Keratinocyte (primary cell): ENCODE data around the gene QPCTL. TPM values are rescaled to one million over a fixed set of nuclear protein-coding genes. Genes with fewer than 3 reads are reported as not detected.

Experiments used
- DNase-seq: peaks from one replicate; pipeline ENCODE4 v3.0.0-alpha.2; 2011; ENCODE audit warnings: low read depth, missing footprints, low spot score
- FAIRE-seq: peaks from 2 replicates; lab custom pipeline; 2011; peaks lifted over from hg19 to GRCh38; lab: Jason Lieb, UNC
- H2AFZ ChIP-seq: 2 replicates; pipeline ENCODE4 v1.6.0; 2012; ENCODE audit warnings: low read length, control low read depth, inconsistent platforms; ENCODE audit not compliant: control insufficient read depth
- H3K27ac ChIP-seq: 2 replicates; pipeline ENCODE4 v1.5.1; 2011; ENCODE audit warnings: low read length; ENCODE audit not compliant: control insufficient read depth, insufficient read depth
- H3K27me3 ChIP-seq: 3 replicates; pipeline ENCODE4 v1.6.0; 2011; ENCODE audit warnings: low read length; ENCODE audit not compliant: control insufficient read depth, insufficient read depth; ENCODE audit errors: extremely low read depth
- H3K36me3 ChIP-seq, 2 experiments: 2 replicates in 1 of 2; 3 replicates in 1 of 2; pipeline ENCODE4 v1.5.1; 2011; ENCODE audit warnings: low read length in 2 of 2, mild to moderate bottlenecking in 1 of 2; ENCODE audit not compliant: control insufficient read depth in 2 of 2, insufficient read depth in 2 of 2; ENCODE audit errors: extremely low read depth in 1 of 2
- H3K4me1 ChIP-seq: 3 replicates; pipeline ENCODE4 v1.5.1; 2011; ENCODE audit warnings: low read length; ENCODE audit not compliant: control insufficient read depth, insufficient read depth; ENCODE audit errors: extremely low read depth
- H3K4me2 ChIP-seq: 3 replicates; pipeline ENCODE4 v1.6.0; 2011; ENCODE audit warnings: low read depth, low read length; ENCODE audit not compliant: control insufficient read depth, insufficient read depth; ENCODE audit errors: extremely low read depth
- H3K4me3 ChIP-seq, 3 experiments: fragments of 200-600 bp in 1 of 3; sonication (generic) in 1 of 3; 2 replicates in 2 of 3; 3 replicates in 1 of 3; pipeline ENCODE4 v1.5.1; 2011 to 2016; ENCODE audit warnings: low read length in 3 of 3, mild to moderate bottlenecking in 3 of 3, control low read depth in 2 of 3, inconsistent platforms in 1 of 3, low read depth in 1 of 3, mixed read lengths in 1 of 3, mixed run types in 1 of 3, moderate library complexity in 1 of 3; ENCODE audit not compliant: control insufficient read depth in 2 of 3, insufficient read depth in 2 of 3; ENCODE audit errors: extremely low read depth in 1 of 3
- H3K79me2 ChIP-seq: 2 replicates; pipeline ENCODE4 v1.6.0; 2012; ENCODE audit warnings: low read length; ENCODE audit not compliant: control insufficient read depth, insufficient read depth
- H3K9ac ChIP-seq: 3 replicates; pipeline ENCODE4 v1.6.0; 2011; ENCODE audit warnings: low read length; ENCODE audit not compliant: control insufficient read depth, insufficient read depth; ENCODE audit errors: extremely low read depth
- H3K9me1 ChIP-seq: 3 replicates; pipeline ENCODE4 v1.6.0; 2011; ENCODE audit warnings: low read length; ENCODE audit not compliant: control insufficient read depth, insufficient read depth; ENCODE audit errors: extremely low read depth
- H3K9me3 ChIP-seq: 2 replicates; pipeline ENCODE4 v1.5.1; 2012; ENCODE audit warnings: low read depth, low read length; ENCODE audit not compliant: control insufficient read depth
- H4K20me1 ChIP-seq: 3 replicates; pipeline ENCODE4 v1.6.0; 2011; ENCODE audit warnings: low read length; ENCODE audit not compliant: control insufficient read depth, insufficient read depth; ENCODE audit errors: extremely low read depth
- EZH2 ChIP-seq: IDR thresholded peaks from one replicate; pipeline ENCODE4 v1.6.1; 2012; ENCODE audit warnings: inconsistent platforms, mild to moderate bottlenecking, low read length, moderate library complexity
- dilution Hi-C: fragments of 300-500 bp; cut with MboI; formaldehyde crosslinking; loops from one replicate; pipeline ENCODE4 v1.7.0; 2020; ENCODE audit warnings: low sequenced_read_pairs; ENCODE audit not compliant: extremely low pct_ligation_motif_present
- polyA plus RNA-seq, 5 experiments: library from polyadenylated mRNA; depleted of rRNA in 3 of 5; stranded (reverse) in 3 of 5; stranded (forward) in 1 of 5; unstranded in 1 of 5; fragments of >200 nt; gene quantifications; 1 replicate in 1 of 5; 2 replicates in 3 of 5; 3 replicates in 1 of 5; pipeline versions ENCODE4 v1.2.1 to v1.2.3, GENCODE V29; 2011 to 2012; ENCODE audit warnings: missing spikeins in 2 of 5, low read depth in 1 of 5, low replicate concordance in 1 of 5
- TF ChIP-seq, protein P1 (sequence below), 3 experiments: IDR thresholded peaks in 1 of 3; conservative IDR thresholded peaks in 1 of 3; optimal IDR thresholded peaks in 1 of 3; 2 replicates in 2 of 3; 3 replicates in 1 of 3; pipeline versions ENCODE3 to v1.5.1; 2011; ENCODE audit warnings: low read length in 3 of 3, mild to moderate bottlenecking in 3 of 3, moderate library complexity in 2 of 3, control low read depth in 1 of 3, inconsistent platforms in 1 of 3; ENCODE audit not compliant: insufficient read depth in 2 of 3; ENCODE audit errors: extremely low read depth in 1 of 3

QPCTL gene
- polyA plus RNA-seq, 1 donor (not counting 4 experiments of a cell fraction or from before 2014, with no cell fraction given) = 11.9 TPM

DNA sequence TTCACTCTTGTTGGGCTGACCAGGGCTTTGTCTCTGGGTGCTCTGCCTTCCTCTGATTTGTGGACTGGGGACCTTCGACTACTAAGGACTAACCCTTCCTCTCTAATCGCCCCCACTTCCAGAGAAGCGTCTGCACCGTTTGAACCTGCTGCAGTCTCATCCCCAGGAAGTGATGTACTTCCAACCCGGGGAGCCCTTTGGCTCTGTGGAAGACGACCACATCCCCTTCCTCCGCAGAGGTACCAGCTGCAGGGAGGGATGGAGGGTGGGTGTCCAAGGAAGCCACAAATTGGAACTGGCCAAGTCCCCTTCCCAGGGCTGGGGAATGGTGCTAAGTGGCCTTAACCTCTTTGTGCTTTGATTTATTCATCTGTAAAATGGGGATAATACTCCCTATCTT, 9.2 kb downstream of the QPCTL start:
- H3K4me3 ChIP-seq = no peak overlapping the region
- H3K9me1 ChIP-seq = no peaks in the 10 kb centered on the region
- FAIRE-seq = no peak
- H3K4me2 ChIP-seq = no peak overlapping the region
- no peak overlapping the region for H3K9ac ChIP-seq
- H3K27ac ChIP-seq = no peak overlapping the region
- dilution Hi-C loops = no loop called here
- H3K4me1 ChIP-seq = peaks cover 7% of the 10 kb centered on the region
- H2AFZ ChIP-seq = no peak overlapping the region
- H3K36me3 ChIP-seq = peaks cover 15 to 18% of the 10 kb centered on the region in 2 experiments
- no peak for DNase-seq
- no peaks in the 10 kb centered on the region for H3K79me2 ChIP-seq
- H3K9me3 ChIP-seq = no peaks in the 10 kb centered on the region
- H3K27me3 ChIP-seq = no peaks in the 10 kb centered on the region
- TF ChIP-seq EZH2 = no peak
- TF ChIP-seq, protein P1, sequence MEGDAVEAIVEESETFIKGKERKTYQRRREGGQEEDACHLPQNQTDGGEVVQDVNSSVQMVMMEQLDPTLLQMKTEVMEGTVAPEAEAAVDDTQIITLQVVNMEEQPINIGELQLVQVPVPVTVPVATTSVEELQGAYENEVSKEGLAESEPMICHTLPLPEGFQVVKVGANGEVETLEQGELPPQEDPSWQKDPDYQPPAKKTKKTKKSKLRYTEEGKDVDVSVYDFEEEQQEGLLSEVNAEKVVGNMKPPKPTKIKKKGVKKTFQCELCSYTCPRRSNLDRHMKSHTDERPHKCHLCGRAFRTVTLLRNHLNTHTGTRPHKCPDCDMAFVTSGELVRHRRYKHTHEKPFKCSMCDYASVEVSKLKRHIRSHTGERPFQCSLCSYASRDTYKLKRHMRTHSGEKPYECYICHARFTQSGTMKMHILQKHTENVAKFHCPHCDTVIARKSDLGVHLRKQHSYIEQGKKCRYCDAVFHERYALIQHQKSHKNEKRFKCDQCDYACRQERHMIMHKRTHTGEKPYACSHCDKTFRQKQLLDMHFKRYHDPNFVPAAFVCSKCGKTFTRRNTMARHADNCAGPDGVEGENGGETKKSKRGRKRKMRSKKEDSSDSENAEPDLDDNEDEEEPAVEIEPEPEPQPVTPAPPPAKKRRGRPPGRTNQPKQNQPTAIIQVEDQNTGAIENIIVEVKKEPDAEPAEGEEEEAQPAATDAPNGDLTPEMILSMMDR (optimal IDR thresholded peaks at IDR 0.05 in 1 of 3, IDR thresholded peaks at IDR 0.05 in 1 of 3, conservative IDR thresholded peaks at IDR 0.05 in 1 of 3; ENCODE audit: extremely low read depth in 1 of 3, insufficient read depth in 2 of 3, low read length in 3 of 3) = no peak
- no peaks in the 10 kb centered on the region for H4K20me1 ChIP-seq

DNA sequence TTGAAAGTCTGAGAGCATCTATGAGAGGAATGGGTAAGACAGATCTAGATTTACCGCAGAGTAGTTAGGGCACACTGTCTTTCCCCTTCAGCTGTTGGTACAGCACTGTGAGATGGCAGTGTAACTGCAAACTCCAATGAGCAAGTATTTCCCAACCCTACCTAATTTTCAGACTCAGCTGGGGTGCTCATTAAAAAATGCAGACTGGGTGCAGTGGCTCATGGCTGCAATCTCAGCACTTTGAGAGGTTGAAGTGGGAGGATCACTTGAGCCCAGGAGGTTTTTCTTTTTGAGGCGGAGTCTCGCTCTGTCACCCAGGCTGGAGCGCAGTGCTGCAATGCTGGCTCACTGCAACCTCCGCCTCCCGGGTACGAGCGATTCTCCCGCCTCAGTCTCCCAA, 12.6 kb downstream of the QPCTL start:
- Histone ChIP-seq H4K20me1 (no peaks in the 10 kb centered on the region), H3K4me2 (no peak overlapping the region), H3K27ac (no peak overlapping the region), H3K4me1 (no peaks in the 10 kb centered on the region), H3K9ac (no peak overlapping the region), H3K4me3 (no peak overlapping the region), H3K9me1 (no peaks in the 10 kb centered on the region), H3K79me2 (no peaks in the 10 kb centered on the region), H3K36me3 (peaks cover 13 to 14% of the 10 kb centered on the region in 2 experiments), H2AFZ (no peak overlapping the region), H3K27me3 (no peaks in the 10 kb centered on the region), H3K9me3 (no peaks in the 10 kb centered on the region)
- no peak for TF ChIP-seq EZH2
- TF ChIP-seq, protein P1 (optimal IDR thresholded peaks at IDR 0.05 in 1 of 3, IDR thresholded peaks at IDR 0.05 in 1 of 3, conservative IDR thresholded peaks at IDR 0.05 in 1 of 3; ENCODE audit: extremely low read depth in 1 of 3, insufficient read depth in 2 of 3, low read length in 3 of 3) = no peak
- dilution Hi-C loops = no loop called here
- no peak for FAIRE-seq
- no peak for DNase-seq
